Measurements from ENCODE around the gene CTR9. TPM values are rescaled to one million over a fixed set of nuclear protein-coding genes. Genes with fewer than 3 reads are reported as not detected.
A peak's percentile ranks its signal among the peaks of the same experiment; 100 is the strongest.

CTR9 gene
- total RNA-seq, 2 donors from 2014 or later: 33.9 to 37.4 TPM

- no peak overlapping the region for H3K9ac ChIP-seq (ENCODE audit: low read depth in 2 of 2, low read length in 2 of 2)
- H3K4me3 ChIP-seq: no peak overlapping the region
- intact Hi-C loops (cut with DNase I): no loop called here
- no peaks in the 10 kb centered on the region for H3K27me3 ChIP-seq
- H3K9me3 ChIP-seq: no peaks in the 10 kb centered on the region
- TF ChIP-seq, protein P1, sequence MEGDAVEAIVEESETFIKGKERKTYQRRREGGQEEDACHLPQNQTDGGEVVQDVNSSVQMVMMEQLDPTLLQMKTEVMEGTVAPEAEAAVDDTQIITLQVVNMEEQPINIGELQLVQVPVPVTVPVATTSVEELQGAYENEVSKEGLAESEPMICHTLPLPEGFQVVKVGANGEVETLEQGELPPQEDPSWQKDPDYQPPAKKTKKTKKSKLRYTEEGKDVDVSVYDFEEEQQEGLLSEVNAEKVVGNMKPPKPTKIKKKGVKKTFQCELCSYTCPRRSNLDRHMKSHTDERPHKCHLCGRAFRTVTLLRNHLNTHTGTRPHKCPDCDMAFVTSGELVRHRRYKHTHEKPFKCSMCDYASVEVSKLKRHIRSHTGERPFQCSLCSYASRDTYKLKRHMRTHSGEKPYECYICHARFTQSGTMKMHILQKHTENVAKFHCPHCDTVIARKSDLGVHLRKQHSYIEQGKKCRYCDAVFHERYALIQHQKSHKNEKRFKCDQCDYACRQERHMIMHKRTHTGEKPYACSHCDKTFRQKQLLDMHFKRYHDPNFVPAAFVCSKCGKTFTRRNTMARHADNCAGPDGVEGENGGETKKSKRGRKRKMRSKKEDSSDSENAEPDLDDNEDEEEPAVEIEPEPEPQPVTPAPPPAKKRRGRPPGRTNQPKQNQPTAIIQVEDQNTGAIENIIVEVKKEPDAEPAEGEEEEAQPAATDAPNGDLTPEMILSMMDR (IDR thresholded peaks at IDR 0.05): no peak
- no peak for DNase-seq
- no peak overlapping the region for H3K27ac ChIP-seq
- no peaks in the 10 kb centered on the region for H3K4me1 ChIP-seq
- H3K36me3 ChIP-seq: no peaks in the 10 kb centered on the region
Observed at GRCh38 chr11:10728789-10729472, 22.1 kb upstream of the CTR9 start.

DNA sequence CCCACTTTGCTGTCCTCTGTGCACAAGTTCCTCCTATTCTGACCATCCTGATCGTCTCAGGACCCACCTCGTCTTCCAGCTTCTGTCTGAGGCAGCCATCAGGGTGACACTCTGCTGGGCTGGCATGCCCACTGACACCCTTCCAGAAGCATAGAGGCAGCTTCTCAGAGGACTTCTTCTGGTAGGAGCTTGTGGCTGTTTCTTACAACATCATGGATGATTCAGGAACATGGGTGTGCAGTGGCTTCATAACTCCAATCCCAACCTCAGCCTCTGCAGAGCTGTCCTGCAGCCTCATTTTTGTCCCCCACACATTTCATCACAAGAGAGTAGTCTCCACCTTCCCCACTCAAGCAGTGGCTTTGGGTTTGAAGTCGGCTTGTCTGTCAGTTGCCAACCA is 20.9 kb upstream of the CTR9 start:
- intact Hi-C loops (cut with DNase I): loop anchor here (10.0 kb wide), 1 partner anchor 215 kb away; no protein-coding TSS in a partner anchor
- TF ChIP-seq, protein P1 (IDR thresholded peaks at IDR 0.05): no peak
- H3K9ac ChIP-seq (ENCODE audit: low read depth in 2 of 2, low read length in 2 of 2): no peak overlapping the region

DNA sequence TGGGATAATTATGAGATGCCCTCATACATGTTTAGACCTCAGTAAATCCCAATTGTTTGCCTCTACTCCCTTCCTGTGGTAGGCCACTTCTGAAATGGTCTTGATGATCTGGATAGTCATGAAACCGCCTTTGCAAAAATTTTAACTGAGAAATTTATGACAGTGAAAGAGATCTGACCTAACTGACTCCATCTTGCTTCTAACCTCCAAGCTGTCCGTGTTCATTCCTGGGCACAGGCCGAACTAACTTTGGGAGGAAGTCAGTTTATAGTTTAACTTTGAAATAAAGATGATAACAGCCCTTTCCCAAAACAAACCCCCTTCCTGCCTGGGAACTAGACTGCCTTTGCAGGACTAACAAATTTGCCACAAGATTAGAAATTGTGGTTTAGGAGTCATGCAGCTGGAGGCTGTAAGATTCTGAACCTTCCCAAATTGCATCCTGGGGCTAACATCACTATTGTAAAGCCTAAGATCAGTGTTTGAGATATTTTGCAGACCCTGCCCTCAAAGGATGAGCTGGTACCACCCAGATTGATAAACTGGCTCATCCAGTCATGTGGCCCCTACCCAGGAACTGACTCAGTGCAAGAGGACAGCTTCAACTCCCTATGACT is 19.9 kb upstream of the CTR9 start:
- H3K9me3 ChIP-seq: no peaks in the 10 kb centered on the region
- intact Hi-C loops (cut with DNase I): loop anchor here (10.0 kb wide), 1 partner anchor 216 kb away; no protein-coding TSS in a partner anchor

More for the DNA sequence above, 20.9 kb upstream of the CTR9 start:
- Histone ChIP-seq H3K27ac (no peak overlapping the region), H3K4me1 (no peaks in the 10 kb centered on the region), H3K4me3 (no peak overlapping the region), H3K36me3 (no peaks in the 10 kb centered on the region), H3K27me3 (no peaks in the 10 kb centered on the region), H3K9me3 (no peaks in the 10 kb centered on the region)
- no peak for DNase-seq

DNA sequence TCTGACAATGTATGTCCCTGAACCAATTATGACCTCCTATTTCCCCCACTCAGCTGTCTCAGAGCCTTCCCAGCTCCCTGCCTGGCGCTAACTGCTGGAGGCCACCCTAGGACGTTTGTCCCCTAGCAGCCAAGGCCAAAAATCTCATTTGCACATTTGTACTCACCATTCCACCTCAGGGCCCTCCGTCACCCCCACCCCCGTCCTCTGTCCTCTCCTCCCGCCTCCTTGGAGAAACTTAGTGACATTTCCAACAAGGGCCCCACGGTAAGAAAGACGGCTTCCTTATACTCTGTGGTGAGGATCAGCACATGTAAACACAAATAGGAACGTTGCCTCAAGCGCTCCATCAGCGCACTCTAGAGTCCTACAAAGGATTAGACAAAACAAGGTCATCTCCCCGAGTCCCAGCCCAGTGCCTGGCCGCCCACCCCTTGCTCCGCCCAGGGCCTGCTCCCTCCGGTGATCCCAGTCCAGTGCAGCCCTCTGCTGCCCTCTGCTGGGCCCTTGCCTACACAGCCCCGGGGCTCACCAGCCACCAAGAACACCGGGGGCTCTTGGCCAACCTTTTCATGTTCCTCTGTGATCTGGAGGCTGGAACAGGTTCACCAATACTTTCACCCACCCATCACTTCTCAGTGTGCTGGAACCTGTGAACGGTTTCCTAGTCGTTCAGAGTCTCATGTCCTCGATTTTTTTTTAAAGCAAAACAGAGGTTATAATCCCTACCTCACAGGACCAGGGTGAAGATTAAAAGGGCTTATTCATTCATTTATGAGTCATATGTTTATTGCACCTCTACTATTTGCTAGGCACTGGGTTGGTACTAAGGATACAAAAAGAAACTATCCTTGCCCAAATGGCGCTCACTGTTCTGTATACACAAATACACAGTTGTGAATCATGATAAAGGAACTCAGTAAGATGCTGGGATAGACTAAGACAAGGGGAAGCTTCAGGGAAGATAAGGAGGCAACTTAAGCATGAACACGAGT is 15.3 kb upstream of the CTR9 start:
- Histone ChIP-seq H3K27me3 (no peaks in the 10 kb centered on the region), H3K4me1 (no peaks in the 10 kb centered on the region), H3K9ac (ENCODE audit: low read depth in 2 of 2, low read length in 2 of 2) (peak overlapping the region in 1 of 2 donors; percentile 61), H3K9me3 (no peaks in the 10 kb centered on the region), H3K36me3 (no peaks in the 10 kb centered on the region), H3K27ac (no peak overlapping the region), H3K4me3 (no peak overlapping the region)
- TF ChIP-seq, protein P1 (IDR thresholded peaks at IDR 0.05): peak; percentile 99
- DNase-seq: peak; percentile 92
- intact Hi-C loops (cut with DNase I): loop anchor here (2.0 to 10.0 kb wide), 3 partner anchors 77 to 329 kb away; no protein-coding TSS in a partner anchor

More for the DNA sequence above, 19.9 kb upstream of the CTR9 start:
- no peaks in the 10 kb centered on the region for H3K4me1 ChIP-seq
- H3K27ac ChIP-seq: no peak overlapping the region
- no peak overlapping the region for H3K4me3 ChIP-seq
- H3K27me3 ChIP-seq: no peaks in the 10 kb centered on the region
- H3K36me3 ChIP-seq: no peaks in the 10 kb centered on the region
- TF ChIP-seq, protein P1 (IDR thresholded peaks at IDR 0.05): no peak
- no peak overlapping the region for H3K9ac ChIP-seq (ENCODE audit: low read depth in 2 of 2, low read length in 2 of 2)
- DNase-seq: no peak
